PC-3 (cell line): ENCODE results near the gene LIN9. TPM values are rescaled to one million over a fixed set of nuclear protein-coding genes. Genes with fewer than 3 reads are reported as not detected.

Experiments
- ATAC-seq: fragments of 200-7000 bp; cut with Tn5 transposase; 2 replicates; pipeline ENCODE4 v1.9.1; 2020; ENCODE audit warnings: mild to moderate bottlenecking, moderate library complexity
- BruUV-seq: library from RNA; stranded (reverse); fragments of 400-500 nt; replicated peaks from 2 replicates; lab custom pipeline; 2021; lab: Mats Ljungman, UMichigan
- CTCF ChIA-PET: fragments of 300-600 bp; sonication (Branson Sonifier 250); formaldehyde crosslinking; loops from one replicate; lab custom pipeline; 2022; ENCODE audit warnings: antibody characterized with exemption; lab: Charles Lee
- POLR2A ChIA-PET: fragments of 300-600 bp; sonication (Branson Sonifier 250); formaldehyde crosslinking; loops from one replicate; lab custom pipeline; 2022; ENCODE audit warnings: antibody characterized with exemption; ENCODE audit not compliant: unreplicated experiment; lab: Charles Lee
- DNase-seq: peaks from one replicate; pipeline ENCODE4 v3.0.0-alpha.2; 2015
- H2AFZ ChIP-seq: fragments of 300-600 bp; sonication (generic); 2 replicates; pipeline ENCODE4 v1.6.0; 2016; ENCODE audit warnings: antibody characterized with exemption, low read length
- H3F3A ChIP-seq: fragments of 300-600 bp; sonication (generic); one replicate; pipeline ENCODE4 v1.6.0; 2017; ENCODE audit warnings: antibody characterized with exemption, low read length, control low read depth, mild to moderate bottlenecking; ENCODE audit not compliant: unreplicated experiment
- H3K27ac ChIP-seq: fragments of 300-600 bp; sonication (generic); 2 replicates; pipeline ENCODE4 v1.5.1; 2016; ENCODE audit warnings: mild to moderate bottlenecking, low read length
- H3K27me3 ChIP-seq: fragments of 300-600 bp; sonication (generic); 2 replicates; pipeline ENCODE4 v1.6.1; 2016; ENCODE audit warnings: low read length, mixed read lengths
- H3K36me3 ChIP-seq: fragments of 300-600 bp; sonication (generic); 2 replicates; pipeline ENCODE4 v1.6.1; 2016; ENCODE audit warnings: low read depth, mixed run types, low read length, mixed read lengths
- H3K4me1 ChIP-seq: fragments of 300-600 bp; sonication (generic); 2 replicates; pipeline ENCODE4 v1.5.1; 2016; ENCODE audit warnings: low read length; ENCODE audit not compliant: insufficient read depth
- H3K4me2 ChIP-seq: fragments of 300-600 bp; sonication (generic); 2 replicates; pipeline ENCODE4 v1.6.0; 2016; ENCODE audit warnings: low read length
- H3K4me3 ChIP-seq: fragments of 300-600 bp; sonication (generic); 2 replicates; pipeline ENCODE4 v1.5.1; 2016; ENCODE audit warnings: mild to moderate bottlenecking, low read length, mixed read lengths
- H3K79me2 ChIP-seq: fragments of 300-600 bp; sonication (generic); 2 replicates; pipeline ENCODE4 v1.6.1; 2017; ENCODE audit warnings: low read length, mixed read lengths
- H3K9ac ChIP-seq: fragments of 300-600 bp; sonication (generic); 2 replicates; pipeline ENCODE4 v1.6.0; 2016; ENCODE audit warnings: mild to moderate bottlenecking, low read length
- H3K9me2 ChIP-seq: fragments of 300-600 bp; sonication (generic); replicated peaks from 2 replicates; pipeline ENCODE4 v1.6.1; 2016; ENCODE audit warnings: mixed run types, low read length, mixed read lengths
- H3K9me3 ChIP-seq: fragments of 300-600 bp; sonication (generic); 2 replicates; pipeline ENCODE4 v1.6.1; 2016; ENCODE audit warnings: low read length, mixed read lengths
- H4K20me1 ChIP-seq: fragments of 300-600 bp; sonication (generic); 2 replicates; pipeline ENCODE4 v1.6.1; 2016; ENCODE audit warnings: low read length, mixed read lengths
- CTCF ChIP-seq: fragments of 300-600 bp; sonication (generic); conservative IDR thresholded peaks from 2 replicates; pipeline ENCODE4 v1.5.1; 2017; ENCODE audit warnings: antibody characterized with exemption, low read depth, mild to moderate bottlenecking, low read length
- EZH2 ChIP-seq: fragments of 300-600 bp; sonication (generic); IDR thresholded peaks from one replicate; pipeline ENCODE4 v1.6.1; 2017; ENCODE audit warnings: antibody characterized with exemption, mild to moderate bottlenecking, low read length; ENCODE audit not compliant: unreplicated experiment
- EZH2phosphoT487 ChIP-seq: fragments of 300-600 bp; sonication (generic); IDR thresholded peaks from 2 replicates; pipeline ENCODE4 v1.6.1; 2018; ENCODE audit warnings: mild to moderate bottlenecking, antibody characterized with exemption, low read length, borderline replicate concordance
- intact Hi-C: fragments of 100-400 bp; cut with micrococcal nuclease; formaldehyde crosslinking; loops from 2 replicates; pipeline ENCODE4 v1.9.0; 2023
- total RNA-seq: library from RNA; depleted of rRNA; stranded (reverse); fragments of >200 nt; gene quantifications from 2 replicates; pipeline ENCODE4 v1.2.3, GENCODE V29; 2014

Gene LIN9
- total RNA-seq, 1 experiment from 2014 or later: 25.3 TPM

- Histone ChIP-seq H3K4me1 (no peaks in the 10 kb centered on the region), H2AFZ (no peak overlapping the region), H4K20me1 (no peaks in the 10 kb centered on the region), H3K27me3 (no peaks in the 10 kb centered on the region), H3K4me3 (no peak overlapping the region), H3K79me2 (no peaks in the 10 kb centered on the region), H3K4me2 (no peak overlapping the region), H3F3A (no peaks in the 10 kb centered on the region), H3K36me3 (peaks cover 20% of the 10 kb centered on the region; the same call in 1 of the 2 replicates), H3K9ac (no peak overlapping the region), H3K27ac (no peak overlapping the region), H3K9me2 (no peaks in the 10 kb centered on the region), H3K9me3 (no peaks in the 10 kb centered on the region)
- ChIA-PET CTCF (no interaction called here), POLR2A (no interaction called here)
- TF ChIP-seq EZH2phosphoT487 (no peak), CTCF (no peak), EZH2 (no peak)
- intact Hi-C loops: no loop called here
- ATAC-seq (no peak), DNase-seq (no peak)
- no TSS peak for BruUV-seq
These were observed 60.2 kb downstream of the LIN9 start for GRCh38 chr1:226248796-226249195.

GRCh38 chr1:226248091-226248490, 60.9 kb downstream of the LIN9 start:
- no TSS peak for BruUV-seq

More at GRCh38 chr1:226248091-226248490, 60.9 kb downstream of the LIN9 start:
- no peaks in the 10 kb centered on the region for H3K4me1 ChIP-seq
- H3K9me2 ChIP-seq: no peaks in the 10 kb centered on the region
- H4K20me1 ChIP-seq: no peaks in the 10 kb centered on the region
- H3K27ac ChIP-seq: no peak overlapping the region
- no peak overlapping the region for H3K4me2 ChIP-seq
- DNase-seq: no peak
- peaks cover 18% of the 10 kb centered on the region; the same call in 1 of the 2 replicates for H3K36me3 ChIP-seq
- no peak for ATAC-seq
- H3K79me2 ChIP-seq: no peaks in the 10 kb centered on the region
- H3K27me3 ChIP-seq: no peaks in the 10 kb centered on the region
- TF ChIP-seq EZH2 (no peak), CTCF (no peak), EZH2phosphoT487 (no peak)
- no peak overlapping the region for H3K4me3 ChIP-seq
- H3K9me3 ChIP-seq: no peaks in the 10 kb centered on the region
- CTCF ChIA-PET: interaction anchor here (0.6 kb wide), 1 partner anchor 15 kb away, joined by 5 read pairs; no protein-coding TSS in a partner anchor
- POLR2A ChIA-PET: no interaction called here
- no peak overlapping the region for H2AFZ ChIP-seq
- H3F3A ChIP-seq: no peaks in the 10 kb centered on the region
- no peak overlapping the region for H3K9ac ChIP-seq
- intact Hi-C loops: no loop called here
